GM12801 (cell line): ENCODE measurements around the gene SGSM2.

Source experiments
- CTCF ChIP-seq: IDR thresholded peaks from one replicate; pipeline ENCODE4 v1.5.1; 2011; ENCODE audit warnings: control low read depth; ENCODE audit not compliant: insufficient read length; ENCODE audit errors: extremely low read depth

SGSM2 gene

GRCh38 chr17:2338315-2338657 is 985 bp downstream of the SGSM2 start:
- TF ChIP-seq CTCF = no peak

GRCh38 chr17:2343421-2343820 is 6.1 kb downstream of the SGSM2 start:
- TF ChIP-seq CTCF = no peak

GRCh38 chr17:2344528-2344927 is 7.2 kb downstream of the SGSM2 start:
- TF ChIP-seq CTCF = no peak

- no peak for TF ChIP-seq CTCF
Observed at GRCh38 chr17:2346475-2346874, 9.2 kb downstream of the SGSM2 start.

- TF ChIP-seq CTCF = no peak
Observed at GRCh38 chr17:2347805-2348685, 10.7 kb downstream of the SGSM2 start.

- no peak for TF ChIP-seq CTCF
Observed at GRCh38 chr17:2351269-2351668, 14.0 kb downstream of the SGSM2 start.

GRCh38 chr17:2354311-2354710 is 17.0 kb downstream of the SGSM2 start:
- TF ChIP-seq CTCF = no peak
